NCI-H226 (cell line): ENCODE data around the gene ARHGAP33.

Source experiments
- DNase-seq: peaks from one replicate; pipeline ENCODE4 v3.0.0-alpha.2; 2015

Gene ARHGAP33, protein sequence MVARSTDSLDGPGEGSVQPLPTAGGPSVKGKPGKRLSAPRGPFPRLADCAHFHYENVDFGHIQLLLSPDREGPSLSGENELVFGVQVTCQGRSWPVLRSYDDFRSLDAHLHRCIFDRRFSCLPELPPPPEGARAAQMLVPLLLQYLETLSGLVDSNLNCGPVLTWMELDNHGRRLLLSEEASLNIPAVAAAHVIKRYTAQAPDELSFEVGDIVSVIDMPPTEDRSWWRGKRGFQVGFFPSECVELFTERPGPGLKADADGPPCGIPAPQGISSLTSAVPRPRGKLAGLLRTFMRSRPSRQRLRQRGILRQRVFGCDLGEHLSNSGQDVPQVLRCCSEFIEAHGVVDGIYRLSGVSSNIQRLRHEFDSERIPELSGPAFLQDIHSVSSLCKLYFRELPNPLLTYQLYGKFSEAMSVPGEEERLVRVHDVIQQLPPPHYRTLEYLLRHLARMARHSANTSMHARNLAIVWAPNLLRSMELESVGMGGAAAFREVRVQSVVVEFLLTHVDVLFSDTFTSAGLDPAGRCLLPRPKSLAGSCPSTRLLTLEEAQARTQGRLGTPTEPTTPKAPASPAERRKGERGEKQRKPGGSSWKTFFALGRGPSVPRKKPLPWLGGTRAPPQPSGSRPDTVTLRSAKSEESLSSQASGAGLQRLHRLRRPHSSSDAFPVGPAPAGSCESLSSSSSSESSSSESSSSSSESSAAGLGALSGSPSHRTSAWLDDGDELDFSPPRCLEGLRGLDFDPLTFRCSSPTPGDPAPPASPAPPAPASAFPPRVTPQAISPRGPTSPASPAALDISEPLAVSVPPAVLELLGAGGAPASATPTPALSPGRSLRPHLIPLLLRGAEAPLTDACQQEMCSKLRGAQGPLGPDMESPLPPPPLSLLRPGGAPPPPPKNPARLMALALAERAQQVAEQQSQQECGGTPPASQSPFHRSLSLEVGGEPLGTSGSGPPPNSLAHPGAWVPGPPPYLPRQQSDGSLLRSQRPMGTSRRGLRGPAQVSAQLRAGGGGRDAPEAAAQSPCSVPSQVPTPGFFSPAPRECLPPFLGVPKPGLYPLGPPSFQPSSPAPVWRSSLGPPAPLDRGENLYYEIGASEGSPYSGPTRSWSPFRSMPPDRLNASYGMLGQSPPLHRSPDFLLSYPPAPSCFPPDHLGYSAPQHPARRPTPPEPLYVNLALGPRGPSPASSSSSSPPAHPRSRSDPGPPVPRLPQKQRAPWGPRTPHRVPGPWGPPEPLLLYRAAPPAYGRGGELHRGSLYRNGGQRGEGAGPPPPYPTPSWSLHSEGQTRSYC

DNA sequence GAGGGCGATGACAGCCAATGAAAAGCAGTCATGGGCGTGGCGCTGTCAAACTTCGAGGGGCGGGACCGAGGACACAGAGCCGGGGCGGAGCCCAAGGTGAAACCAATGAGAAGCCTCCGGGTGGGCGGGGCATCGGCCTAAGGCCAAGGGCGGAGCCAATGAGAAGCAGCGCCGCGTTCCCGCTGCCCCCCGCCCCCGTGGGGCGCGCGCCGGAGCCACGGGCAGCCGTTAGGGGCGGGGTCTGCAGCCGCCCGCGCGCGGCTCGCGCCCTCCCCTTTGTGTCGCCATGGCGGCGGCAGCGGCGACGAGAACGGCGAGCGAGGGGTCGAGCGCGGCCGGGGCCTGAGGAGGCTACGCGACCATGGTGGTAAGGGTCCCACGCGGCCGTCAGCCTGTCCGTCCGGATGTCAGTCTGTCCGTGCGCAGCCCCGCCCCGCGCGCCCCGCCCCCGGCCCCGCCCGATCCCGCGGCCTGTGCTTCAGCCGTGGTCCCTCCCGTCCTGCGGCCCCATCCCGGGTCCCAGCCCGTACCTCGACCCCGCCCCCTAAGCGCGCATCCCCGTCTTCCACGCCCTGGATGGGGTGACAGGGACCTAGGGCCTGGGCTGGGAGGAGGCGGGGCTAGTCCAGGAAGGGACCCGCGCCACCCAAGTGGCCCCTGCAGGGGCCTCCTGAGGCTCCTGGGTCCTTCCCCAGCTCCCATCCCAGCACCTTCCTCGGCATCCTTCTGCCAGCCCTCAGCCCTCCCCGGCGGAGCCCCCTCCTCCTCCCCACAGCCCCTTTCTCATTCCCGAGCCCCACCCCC lies at the start of gene ARHGAP33:
Gene ARHGAP33 (plus strand): TSS at position 267 of the 804 bp plus-strand sequence. CDS start 95 bp downstream, at position 362.
- peak; percentile 89 for DNase-seq

DNA sequence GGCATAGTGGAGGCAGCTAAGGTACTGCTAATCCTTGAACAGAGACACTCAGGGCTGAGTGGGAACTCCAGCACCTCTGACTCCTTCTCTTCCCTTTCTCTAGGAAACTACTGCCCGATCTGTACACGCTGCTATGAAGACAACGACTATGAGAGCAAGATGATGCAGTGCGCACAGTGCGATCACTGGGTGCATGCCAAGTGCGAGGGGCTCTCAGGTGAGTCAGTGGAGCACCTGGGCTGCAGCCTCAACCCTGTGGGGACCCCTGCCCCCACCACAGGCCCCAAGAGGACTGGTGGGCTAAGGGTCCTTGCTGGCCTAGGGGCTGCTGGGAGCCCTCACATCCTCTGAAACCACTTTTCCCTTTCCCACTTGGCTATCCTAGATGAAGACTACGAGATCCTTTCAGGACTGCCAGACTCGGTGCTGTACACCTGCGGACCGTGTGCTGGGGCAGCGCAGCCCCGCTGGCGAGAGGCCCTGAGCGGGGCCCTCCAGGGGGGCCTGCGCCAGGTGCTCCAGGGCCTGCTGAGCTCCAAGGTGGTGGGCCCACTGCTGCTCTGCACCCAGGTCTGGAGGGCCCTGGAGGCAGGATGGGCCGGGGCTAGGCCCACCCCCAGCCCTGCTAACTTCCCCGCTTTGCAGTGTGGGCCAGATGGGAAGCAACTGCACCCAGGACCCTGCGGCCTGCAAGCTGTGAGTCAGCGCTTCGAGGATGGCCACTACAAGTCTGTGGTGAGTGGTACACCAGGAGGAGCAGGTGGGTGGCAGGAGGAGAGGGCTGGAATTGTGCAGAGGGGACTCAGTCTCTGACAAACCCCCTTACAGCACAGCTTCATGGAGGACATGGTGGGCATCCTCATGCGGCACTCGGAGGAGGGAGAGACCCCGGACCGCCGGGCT lies 48.1 kb upstream of the ARHGAP33 start:
- no peak for DNase-seq

DNA sequence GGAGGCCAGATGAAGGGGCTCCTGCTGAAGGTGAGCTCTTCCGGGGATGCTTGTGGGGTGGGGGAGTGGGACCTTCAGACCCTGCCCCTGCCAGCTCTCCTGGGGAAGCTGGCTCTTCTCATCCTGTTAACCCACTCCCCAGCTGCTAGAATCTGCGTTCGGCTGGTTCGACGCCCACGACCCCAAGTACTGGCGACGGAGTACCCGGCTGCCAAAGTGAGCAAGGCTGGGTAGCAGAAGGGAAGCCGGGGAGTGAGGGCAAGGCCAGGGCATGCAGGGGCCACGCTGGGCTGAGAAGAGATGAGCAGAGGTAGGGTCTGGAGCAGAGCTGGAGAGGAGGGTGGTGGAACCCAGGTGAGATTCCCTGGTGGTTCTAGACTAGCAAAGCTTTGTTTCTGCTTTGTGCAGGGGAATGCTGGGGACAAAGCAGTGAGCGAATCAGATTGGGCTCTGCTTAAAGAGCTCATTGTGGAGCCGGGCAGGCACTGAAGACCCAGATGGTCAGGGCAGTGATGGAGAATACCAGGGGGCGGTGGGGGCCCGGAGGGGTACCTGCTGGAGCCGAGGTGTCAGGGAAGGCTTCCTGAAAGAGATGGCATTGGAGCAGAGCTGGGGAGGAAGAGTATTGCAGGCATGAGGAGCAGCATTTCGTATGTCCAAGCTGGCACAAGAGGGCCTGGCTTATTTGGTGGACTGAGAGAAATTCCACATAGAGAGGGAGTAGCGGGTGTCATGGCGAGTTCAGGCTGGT lies 47.2 kb upstream of the ARHGAP33 start:
- DNase-seq: no peak

DNA sequence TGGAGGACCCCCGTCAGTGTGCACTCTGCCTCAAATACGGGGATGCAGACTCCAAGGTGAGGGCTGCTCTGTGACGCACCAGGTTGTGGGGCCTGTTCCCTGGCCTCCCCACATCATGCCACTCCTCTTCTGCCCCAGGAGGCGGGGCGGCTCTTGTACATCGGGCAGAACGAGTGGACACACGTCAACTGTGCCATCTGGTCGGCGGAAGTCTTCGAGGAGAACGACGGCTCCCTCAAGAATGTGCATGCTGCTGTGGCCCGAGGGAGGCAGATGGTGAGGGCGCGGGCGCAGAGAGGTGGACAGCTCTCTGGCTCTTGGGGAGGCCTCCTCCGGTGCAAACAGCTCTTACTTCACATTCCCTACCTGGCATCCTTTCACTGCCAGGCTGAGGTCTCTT lies 46.3 kb upstream of the ARHGAP33 start:
- DNase-seq: no peak

DNA sequence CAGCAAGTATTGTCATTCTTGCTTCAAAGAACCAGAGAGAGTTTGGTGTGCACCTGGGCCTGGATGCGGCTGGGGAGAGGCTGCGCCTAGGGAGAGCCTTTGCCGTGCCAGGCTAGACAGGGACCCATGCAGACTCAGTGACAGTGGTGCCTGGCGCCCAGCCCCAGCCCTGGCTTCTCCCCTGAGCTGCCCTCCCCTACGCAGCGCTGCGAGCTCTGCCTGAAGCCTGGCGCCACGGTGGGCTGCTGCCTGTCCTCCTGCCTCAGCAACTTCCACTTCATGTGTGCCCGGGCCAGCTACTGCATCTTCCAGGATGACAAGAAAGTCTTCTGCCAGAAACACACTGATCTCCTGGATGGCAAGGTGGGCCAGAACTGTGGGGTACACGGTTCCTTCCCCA lies 45.6 kb upstream of the ARHGAP33 start:
- DNase-seq: no peak

DNA sequence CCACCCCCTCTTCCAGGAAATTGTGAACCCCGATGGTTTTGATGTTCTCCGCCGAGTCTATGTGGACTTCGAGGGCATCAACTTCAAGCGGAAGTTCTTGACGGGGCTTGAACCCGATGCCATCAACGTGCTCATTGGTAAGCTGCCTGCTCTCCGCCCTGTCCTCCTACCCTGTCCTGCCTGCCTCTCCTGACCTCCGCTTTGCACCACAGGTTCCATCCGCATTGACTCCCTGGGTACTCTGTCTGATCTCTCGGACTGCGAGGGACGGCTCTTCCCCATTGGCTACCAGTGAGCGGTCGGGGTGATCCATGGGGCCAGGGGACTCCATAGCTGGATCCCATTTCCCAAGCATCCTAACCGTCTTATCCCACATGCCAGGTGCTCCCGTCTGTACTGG lies 45.0 kb upstream of the ARHGAP33 start:
- no peak for DNase-seq

DNA sequence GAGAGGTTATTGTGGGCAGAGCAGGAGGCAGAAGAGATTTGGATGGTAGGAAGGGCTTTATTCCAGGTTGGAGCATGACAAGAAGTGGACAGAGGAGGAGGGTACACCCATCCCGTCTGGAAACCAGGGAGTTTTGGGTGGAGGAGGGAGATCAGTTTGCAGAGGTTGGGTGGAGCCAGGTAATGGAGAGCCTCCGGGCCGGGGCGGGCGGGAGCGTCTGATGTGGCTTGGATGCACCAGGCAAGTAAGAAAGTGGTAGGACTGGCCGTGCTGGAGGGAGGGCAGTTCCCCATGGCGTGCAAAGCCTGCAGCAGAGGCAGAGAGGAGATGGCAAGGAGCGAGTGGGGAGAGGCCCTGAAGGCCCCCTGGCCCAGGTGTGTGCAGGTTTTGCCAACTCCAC lies 44.0 kb upstream of the ARHGAP33 start:
- DNase-seq: no peak

DNA sequence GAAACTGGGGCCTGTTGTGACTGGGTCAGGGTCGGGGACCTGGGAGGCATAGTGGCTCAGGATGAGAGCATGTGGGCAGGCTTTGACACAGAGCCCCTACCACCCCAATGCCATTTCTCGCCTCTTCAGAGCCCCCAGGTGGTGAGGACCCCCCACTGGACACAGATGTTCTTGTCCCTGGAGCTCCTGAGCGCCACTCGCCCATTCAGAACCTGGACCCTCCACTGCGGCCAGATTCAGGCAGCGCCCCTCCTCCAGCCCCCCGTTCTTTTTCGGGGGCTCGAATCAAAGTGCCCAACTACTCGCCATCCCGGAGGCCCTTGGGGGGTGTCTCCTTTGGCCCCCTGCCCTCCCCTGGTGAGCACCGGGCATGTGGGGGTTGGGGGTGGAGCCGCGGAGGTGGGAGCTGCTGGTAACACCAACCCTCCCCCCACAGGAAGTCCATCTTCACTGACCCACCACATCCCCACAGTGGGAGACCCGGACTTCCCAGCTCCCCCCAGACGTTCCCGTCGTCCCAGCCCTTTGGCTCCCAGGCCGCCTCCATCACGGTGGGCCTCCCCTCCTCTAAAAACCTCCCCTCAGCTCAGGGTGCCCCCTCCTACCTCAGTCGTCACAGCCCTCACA lies 43.5 kb upstream of the ARHGAP33 start:
- no peak for DNase-seq

DNA sequence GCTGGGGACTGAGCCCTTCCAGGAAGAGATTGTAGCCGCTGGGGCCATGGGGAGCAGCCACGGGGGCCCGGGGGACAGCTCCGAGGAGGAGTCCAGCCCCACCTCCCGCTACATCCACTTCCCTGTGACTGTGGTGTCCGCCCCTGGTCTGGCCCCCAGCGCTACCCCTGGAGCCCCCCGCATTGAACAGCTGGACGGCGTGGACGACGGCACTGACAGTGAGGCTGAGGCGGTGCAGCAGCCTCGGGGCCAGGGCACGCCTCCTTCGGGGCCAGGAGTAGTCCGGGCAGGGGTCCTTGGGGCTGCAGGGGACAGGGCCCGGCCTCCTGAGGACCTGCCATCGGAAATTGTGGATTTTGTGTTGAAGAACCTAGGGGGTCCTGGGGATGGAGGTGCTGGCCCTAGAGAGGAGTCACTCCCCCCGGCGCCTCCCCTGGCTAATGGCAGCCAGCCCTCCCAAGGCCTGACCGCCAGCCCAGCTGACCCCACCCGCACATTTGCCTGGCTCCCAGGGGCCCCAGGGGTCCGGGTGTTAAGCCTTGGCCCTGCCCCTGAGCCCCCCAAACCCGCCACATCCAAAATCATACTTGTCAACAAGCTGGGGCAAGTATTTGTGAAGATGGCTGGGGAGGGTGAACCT lies 42.7 kb upstream of the ARHGAP33 start:
- no peak for DNase-seq

DNA sequence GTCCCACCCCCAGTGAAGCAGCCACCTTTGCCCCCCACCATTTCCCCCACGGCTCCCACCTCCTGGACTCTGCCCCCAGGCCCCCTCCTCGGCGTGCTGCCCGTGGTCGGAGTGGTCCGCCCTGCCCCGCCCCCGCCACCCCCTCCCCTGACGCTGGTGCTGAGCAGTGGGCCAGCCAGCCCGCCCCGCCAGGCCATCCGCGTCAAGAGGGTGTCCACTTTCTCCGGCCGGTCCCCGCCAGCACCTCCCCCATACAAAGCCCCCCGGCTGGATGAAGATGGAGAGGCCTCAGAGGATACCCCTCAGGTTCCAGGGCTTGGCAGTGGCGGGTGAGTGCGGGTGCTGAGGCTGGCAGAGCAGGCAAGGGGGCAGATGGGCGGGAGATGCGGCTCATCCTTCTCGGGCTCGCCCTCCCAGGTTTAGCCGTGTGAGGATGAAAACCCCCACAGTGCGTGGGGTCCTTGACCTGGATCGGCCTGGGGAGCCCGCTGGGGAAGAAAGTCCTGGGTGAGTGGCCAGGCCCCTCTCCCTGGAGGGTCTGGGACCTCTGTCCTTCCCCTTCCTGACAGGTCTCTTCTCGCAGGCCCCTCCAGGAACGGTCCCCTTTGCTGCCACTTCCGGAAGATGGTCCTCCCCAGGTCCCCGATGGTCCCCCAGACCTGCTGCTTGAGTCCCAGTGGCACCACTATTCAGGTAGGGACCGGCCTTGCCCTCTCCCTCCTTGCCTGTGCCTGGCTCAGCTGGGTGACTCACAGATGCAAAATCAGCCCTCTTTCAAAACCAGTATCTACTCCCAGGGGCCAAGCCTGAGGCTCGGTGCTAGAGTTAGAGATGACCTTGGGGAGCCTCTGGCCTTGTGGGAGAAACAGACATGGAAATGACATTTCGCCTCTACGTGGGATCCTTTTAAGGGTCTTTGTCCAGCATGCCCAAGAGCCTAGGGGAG lies 41.9 kb upstream of the ARHGAP33 start:
- DNase-seq: no peak

DNA sequence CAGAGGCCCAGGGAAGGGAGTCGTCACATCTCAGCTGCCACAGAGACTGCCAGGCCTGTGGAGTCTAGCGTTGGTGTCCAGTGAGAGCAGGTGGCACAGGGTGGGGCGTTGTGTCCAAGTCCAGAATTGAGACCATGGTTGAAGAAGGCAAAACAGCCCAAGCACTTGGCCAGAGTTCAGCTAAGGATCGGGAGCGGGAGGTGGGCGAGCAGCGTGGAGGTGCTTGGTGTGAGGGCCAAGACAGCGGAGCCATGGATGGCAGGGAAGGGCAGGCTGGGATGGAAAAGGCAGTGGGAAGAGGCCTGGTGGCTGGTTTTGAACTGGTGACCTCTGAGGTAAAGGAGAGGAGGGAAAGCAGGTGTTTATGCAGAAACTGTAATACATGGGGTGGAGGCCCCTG lies 41.1 kb upstream of the ARHGAP33 start:
- no peak for DNase-seq

DNA sequence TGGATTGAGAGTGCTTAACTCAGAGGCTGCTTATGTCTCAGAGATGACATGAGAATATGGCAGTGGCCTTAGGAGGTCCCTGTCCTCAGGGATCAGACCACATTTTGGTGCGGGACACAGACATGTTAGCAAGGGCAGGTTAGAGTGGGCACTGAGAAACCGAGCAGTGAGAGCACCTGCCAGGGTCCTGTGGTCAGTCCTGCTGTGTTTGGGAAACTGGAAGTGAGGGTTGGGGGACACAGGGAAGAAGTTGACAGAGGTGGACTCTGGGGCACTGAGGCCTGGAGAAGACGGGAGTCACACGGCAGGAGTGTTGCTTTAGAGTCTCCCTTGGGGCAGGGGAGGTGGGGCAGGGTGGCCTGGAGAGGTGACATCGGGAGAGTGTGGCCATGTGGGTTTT lies 40.5 kb upstream of the ARHGAP33 start:
- DNase-seq: no peak

DNA sequence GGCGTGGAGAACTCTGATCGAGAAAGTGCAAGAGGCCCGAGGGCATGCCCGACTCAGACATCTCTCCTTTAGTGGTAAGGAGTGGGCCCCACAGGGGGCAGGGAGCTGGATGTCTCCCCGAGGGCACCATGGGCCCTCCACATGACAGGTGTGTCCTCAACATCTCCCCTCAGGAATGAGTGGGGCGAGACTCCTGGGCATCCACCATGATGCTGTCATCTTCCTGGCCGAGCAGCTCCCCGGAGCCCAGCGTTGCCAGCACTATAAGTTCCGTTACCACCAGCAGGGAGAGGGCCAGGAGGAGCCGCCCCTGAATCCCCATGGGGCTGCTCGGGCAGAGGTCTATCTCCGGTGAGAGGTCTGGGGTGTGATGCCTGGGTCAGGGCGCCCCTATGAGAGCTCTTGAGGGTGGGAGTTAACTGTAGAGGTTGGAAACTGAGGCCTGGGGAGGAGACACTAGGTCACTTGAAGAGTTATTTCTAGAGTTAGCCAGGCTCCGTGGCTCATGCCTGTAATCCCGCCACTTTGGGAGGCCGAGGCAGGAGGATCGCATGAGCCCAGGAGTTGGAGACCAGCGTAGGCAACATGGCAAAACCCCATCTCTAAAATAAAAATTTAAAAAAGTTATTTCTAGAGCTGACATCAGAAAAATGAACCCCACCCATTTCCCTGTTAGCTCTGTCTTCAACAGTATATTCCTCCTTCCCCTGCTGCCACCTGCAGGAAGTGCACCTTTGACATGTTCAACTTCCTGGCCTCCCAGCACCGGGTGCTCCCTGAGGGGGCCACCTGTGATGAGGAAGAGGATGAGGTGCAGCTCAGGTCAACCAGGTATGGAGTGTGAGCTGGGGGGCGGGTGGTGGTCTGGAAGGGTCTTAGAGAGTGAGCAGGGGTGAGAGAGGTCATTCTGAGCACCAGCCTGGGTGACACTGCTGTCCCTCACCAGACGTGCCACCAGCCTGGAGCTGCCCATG lies 38.2 kb upstream of the ARHGAP33 start:
- DNase-seq: no peak

DNA sequence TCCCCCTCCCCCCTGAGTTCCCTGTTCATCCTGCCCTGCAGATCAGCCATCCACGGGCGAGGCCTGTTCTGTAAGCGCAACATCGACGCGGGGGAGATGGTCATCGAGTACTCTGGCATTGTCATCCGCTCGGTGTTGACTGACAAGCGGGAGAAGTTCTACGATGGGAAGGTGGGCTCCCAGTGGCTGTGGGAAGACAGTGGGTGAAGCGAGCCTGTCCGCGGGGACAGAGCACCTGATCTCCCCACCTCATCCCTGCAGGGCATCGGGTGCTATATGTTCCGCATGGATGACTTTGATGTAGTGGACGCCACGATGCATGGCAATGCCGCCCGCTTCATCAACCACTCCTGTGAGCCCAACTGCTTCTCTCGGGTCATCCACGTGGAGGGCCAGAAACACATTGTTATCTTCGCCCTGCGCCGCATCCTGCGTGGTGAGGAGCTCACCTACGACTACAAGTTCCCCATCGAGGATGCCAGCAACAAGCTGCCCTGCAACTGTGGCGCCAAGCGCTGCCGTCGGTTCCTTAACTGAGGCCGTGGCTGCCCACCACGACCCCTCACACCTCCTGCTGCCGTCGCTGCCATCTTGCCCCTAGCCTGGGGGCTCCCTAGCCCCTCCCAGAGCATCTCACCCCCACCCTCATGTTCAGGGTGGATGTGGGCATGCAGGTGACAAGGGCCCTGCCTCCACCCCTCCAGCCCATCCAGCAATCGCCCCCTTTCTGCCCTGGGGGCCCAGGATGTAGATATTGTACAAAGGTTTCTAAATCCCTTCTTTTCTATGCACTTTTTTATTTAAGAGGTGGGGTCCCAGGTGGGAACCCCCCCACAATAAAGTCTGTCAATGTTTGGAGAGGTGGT lies 37.1 kb upstream of the ARHGAP33 start:
- no peak for DNase-seq

DNA sequence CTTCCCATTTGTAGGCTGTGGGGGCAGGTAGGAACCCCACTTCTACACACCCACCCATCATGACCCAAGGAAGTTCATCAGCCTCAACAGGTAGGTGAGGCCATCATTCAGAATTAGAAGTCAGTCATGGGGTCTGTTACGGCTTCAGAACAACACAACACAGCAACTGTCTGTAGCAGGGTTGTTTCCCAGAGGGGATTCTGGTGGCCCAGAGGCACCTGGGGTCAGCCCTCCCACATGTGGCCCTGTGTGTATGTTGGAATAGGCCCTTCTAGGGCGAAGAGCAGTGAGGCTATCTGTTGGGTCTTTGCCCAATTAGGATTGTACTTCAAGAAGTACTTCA lies 36.5 kb upstream of the ARHGAP33 start:
- DNase-seq: no peak
